Endothelial cell of umbilical vein (primary cell): ENCODE data around the gene IFNGR1. TPM values are rescaled to one million over a fixed set of nuclear protein-coding genes. Genes with fewer than 3 reads are reported as not detected.
A peak's percentile ranks its signal among the peaks of the same experiment; 100 is the strongest.

Source experiments
- BruUV-seq: library from RNA; stranded (reverse); fragments of 400-500 nt; replicated peaks from 2 replicates; lab custom pipeline; 2021; lab: Mats Ljungman, UMichigan
- CTCF ChIA-PET: fragments of 300-600, 350-600 bp; sonication (Branson Sonifier 250); formaldehyde crosslinking; loops from one replicate; lab custom pipeline; 2021; ENCODE audit warnings: antibody characterized with exemption, inconsistent platforms; lab: Charles Lee
- POLR2A ChIA-PET: fragments of 300-600, 350-600 bp; sonication (Branson Sonifier 250); formaldehyde crosslinking; loops from one replicate; lab custom pipeline; 2021; ENCODE audit warnings: antibody characterized with exemption, inconsistent platforms; lab: Charles Lee
- DNase-seq: peaks from one replicate; pipeline ENCODE4 v3.0.0-alpha.2; 2011; ENCODE audit warnings: low read depth, low spot score
- FAIRE-seq: peaks from 2 replicates; lab custom pipeline; 2011; peaks lifted over from hg19 to GRCh38; lab: Jason Lieb, UNC
- H2AFZ ChIP-seq: 2 replicates; pipeline ENCODE4 v1.6.0; 2012; ENCODE audit warnings: low read depth, low read length, control low read depth, inconsistent platforms
- H3K27ac ChIP-seq: 2 replicates; pipeline ENCODE4 v1.5.1; 2011; ENCODE audit warnings: low read depth, mild to moderate bottlenecking, control low read depth, low read length, moderate library complexity; ENCODE audit not compliant: insufficient read depth
- H3K27me3 ChIP-seq, 2 experiments: 2 replicates each; pipeline versions ENCODE4 v1.6.0 to v1.6.1; 2011; ENCODE audit warnings: low read length in 2 of 2, mixed read lengths in 1 of 2; ENCODE audit not compliant: control insufficient read depth in 2 of 2, insufficient read depth in 2 of 2
- H3K36me3 ChIP-seq, 2 experiments: 2 replicates in 1 of 2; 3 replicates in 1 of 2; pipeline ENCODE4 v1.5.1; 2011; ENCODE audit warnings: low read length in 2 of 2, mild to moderate bottlenecking in 1 of 2, moderate library complexity in 1 of 2; ENCODE audit not compliant: control insufficient read depth in 2 of 2, insufficient read depth in 2 of 2; ENCODE audit errors: extremely low read depth in 1 of 2
- H3K4me1 ChIP-seq: 3 replicates; pipeline ENCODE4 v1.5.1; 2011; ENCODE audit warnings: mild to moderate bottlenecking, low read length; ENCODE audit not compliant: control insufficient read depth, insufficient read depth; ENCODE audit errors: extremely low read depth
- H3K4me2 ChIP-seq: 2 replicates; pipeline ENCODE4 v1.6.1; 2011; ENCODE audit warnings: low read length, control low read depth, mixed read lengths; ENCODE audit not compliant: insufficient read depth
- H3K4me3 ChIP-seq, 3 experiments: fragments of 200-600 bp in 1 of 3; sonication (generic), shearing (Covaris generic) in 1 of 3; replicated peaks in 1 of 3; 2 replicates each; pipeline ENCODE4 v1.5.1; 2011 to 2016; ENCODE audit warnings: control low read depth in 3 of 3, low read length in 3 of 3, mild to moderate bottlenecking in 2 of 3, inconsistent platforms in 1 of 3, low read depth in 1 of 3, moderate library complexity in 1 of 3; ENCODE audit not compliant: insufficient read depth in 1 of 3
- H3K79me2 ChIP-seq: 2 replicates; pipeline ENCODE4 v1.6.0; 2012; ENCODE audit warnings: low read length, inconsistent platforms; ENCODE audit not compliant: control insufficient read depth, insufficient read depth
- H3K9ac ChIP-seq: replicated peaks from 2 replicates; pipeline ENCODE3; 2011; ENCODE audit warnings: low read length, control low read depth; ENCODE audit not compliant: insufficient read depth; ENCODE audit errors: extremely low read depth
- H3K9me1 ChIP-seq: replicated peaks from 3 replicates; pipeline ENCODE4 v1.6.0; 2011; ENCODE audit warnings: mild to moderate bottlenecking, low read length; ENCODE audit not compliant: control insufficient read depth, insufficient read depth; ENCODE audit errors: extremely low read depth
- H3K9me3 ChIP-seq: replicated peaks from 2 replicates; pipeline ENCODE4 v1.5.1; 2012; ENCODE audit warnings: low read length, inconsistent platforms; ENCODE audit not compliant: control insufficient read depth, insufficient read depth
- H4K20me1 ChIP-seq: replicated peaks from 2 replicates; pipeline ENCODE3; 2011; ENCODE audit warnings: mild to moderate bottlenecking, low read length; ENCODE audit not compliant: control insufficient read depth, insufficient read depth; ENCODE audit errors: extremely low read depth
- EZH2 ChIP-seq: IDR thresholded peaks from 2 replicates; pipeline ENCODE4 v1.6.1; 2012; ENCODE audit warnings: borderline replicate concordance, low read depth, mild to moderate bottlenecking, moderate library complexity, low read length, inconsistent platforms; ENCODE audit not compliant: severe bottlenecking
- FOS ChIP-seq: IDR thresholded peaks from 2 replicates; pipeline ENCODE4 v1.6.1; 2011; ENCODE audit warnings: mild to moderate bottlenecking, low read length, moderate library complexity, borderline replicate concordance; ENCODE audit not compliant: insufficient read depth
- GATA2 ChIP-seq: IDR thresholded peaks from 2 replicates; pipeline ENCODE4 v1.7.0; 2011; ENCODE audit warnings: low read depth, mild to moderate bottlenecking, moderate library complexity, mixed read lengths, low read length; ENCODE audit not compliant: insufficient read length, insufficient read depth
- MYC ChIP-seq: IDR thresholded peaks from one replicate; pipeline ENCODE4 v1.6.1; 2011; ENCODE audit warnings: mild to moderate bottlenecking, low read depth, low read length
- POLR2A ChIP-seq: IDR thresholded peaks from 2 replicates; pipeline ENCODE4 v1.6.1; 2012; ENCODE audit warnings: low read depth, mild to moderate bottlenecking, control low read depth, low read length
- dilution Hi-C: fragments of 300-500 bp; cut with MboI; formaldehyde crosslinking; loops from one replicate; pipeline ENCODE4 v1.15.0; 2019; ENCODE audit warnings: low sequenced_read_pairs; ENCODE audit not compliant: extremely low pct_ligation_motif_present
- intact Hi-C: fragments of 100-400 bp; cut with micrococcal nuclease; formaldehyde crosslinking; loops from one replicate; pipeline ENCODE4 v1.10.0; 2022
- polyA plus RNA-seq, 4 experiments: library from polyadenylated mRNA; depleted of rRNA in 3 of 4; stranded (reverse) in 3 of 4; unstranded in 1 of 4; fragments of >200 nt; gene quantifications; 2 replicates each; pipeline versions ENCODE4 v1.2.1 to v1.2.3, GENCODE V29; 2011 to 2012; ENCODE audit warnings: missing spikeins in 1 of 4
- total RNA-seq: library from RNA; stranded (reverse); gene quantifications from 2 replicates; pipeline ENCODE4 v1.2.3, GENCODE V29; 2021
- TF ChIP-seq, protein P1 (sequence below): IDR thresholded peaks from 2 replicates; pipeline ENCODE4 v1.6.1; 2011; ENCODE audit not compliant: insufficient read depth, insufficient read length
- TF ChIP-seq, protein P2 (sequence below), 2 donors: IDR thresholded peaks; 1 replicate in 1 of 2; 2 replicates in 1 of 2; pipeline ENCODE4 v1.5.1; 2011; ENCODE audit warnings: low read length in 2 of 2, mild to moderate bottlenecking in 2 of 2, moderate library complexity in 2 of 2, control low read depth in 1 of 2, inconsistent platforms in 1 of 2, low read depth in 1 of 2; ENCODE audit not compliant: insufficient read depth in 1 of 2; ENCODE audit errors: extremely low read depth in 1 of 2

The IFNGR1 gene
- total and polyA plus RNA-seq, 2 donors (not counting 3 experiments of a cell fraction or from before 2014, with no cell fraction given) = 19.1 to 31.2 TPM

DNA sequence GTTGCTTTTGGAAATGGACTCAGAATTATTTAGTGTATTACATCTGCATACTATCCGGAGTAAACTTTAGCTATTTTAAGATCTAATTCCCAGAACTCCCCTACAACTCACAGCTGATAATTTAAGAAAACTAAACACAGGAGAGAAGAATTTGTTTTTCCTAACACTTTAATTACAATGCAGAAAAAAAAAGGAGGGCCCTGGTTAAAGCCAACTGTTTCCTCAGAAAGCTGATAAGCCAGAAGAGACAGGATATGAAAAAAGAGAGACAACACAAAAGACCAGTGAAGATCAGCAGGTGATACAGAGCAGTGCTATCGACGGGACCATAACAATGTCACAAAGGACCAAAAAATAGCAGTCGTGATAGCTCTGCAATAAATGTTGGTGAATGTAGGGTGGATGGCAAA, 5.8 kb downstream of the IFNGR1 start:
- TF ChIP-seq, protein P1, sequence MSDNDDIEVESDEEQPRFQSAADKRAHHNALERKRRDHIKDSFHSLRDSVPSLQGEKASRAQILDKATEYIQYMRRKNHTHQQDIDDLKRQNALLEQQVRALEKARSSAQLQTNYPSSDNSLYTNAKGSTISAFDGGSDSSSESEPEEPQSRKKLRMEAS = no peak
- peak; percentile 12 for TF ChIP-seq GATA2
- intact Hi-C loops (no loop called here), dilution Hi-C loops (no loop called here)
- Histone ChIP-seq H3K9me3 (no peaks in the 10 kb centered on the region), H3K79me2 (peaks cover 74% of the 10 kb centered on the region), H3K4me3 (peak overlapping the region in 1 of 3 experiments; percentile 5), H2AFZ (no peak overlapping the region), H3K36me3 (no peaks in the 10 kb centered on the region), H3K4me2 (peak overlapping the region; percentile 30), H3K27me3 (no peaks in the 10 kb centered on the region), H3K4me1 (peaks cover 30% of the 10 kb centered on the region), H3K9me1 (no peaks in the 10 kb centered on the region), H3K9ac (no peak overlapping the region), H4K20me1 (no peaks in the 10 kb centered on the region), H3K27ac (no peak overlapping the region)
- peak; percentile 86 for DNase-seq
- peak; percentile 57 for FAIRE-seq
- no TSS peak for BruUV-seq
- CTCF ChIA-PET = interaction anchor here (0.6 to 1.4 kb wide), 3 partner anchors 9 to 65 kb away, joined by 3 to 7 read pairs (median 3); no protein-coding TSS in a partner anchor
- POLR2A ChIA-PET = no interaction called here

DNA sequence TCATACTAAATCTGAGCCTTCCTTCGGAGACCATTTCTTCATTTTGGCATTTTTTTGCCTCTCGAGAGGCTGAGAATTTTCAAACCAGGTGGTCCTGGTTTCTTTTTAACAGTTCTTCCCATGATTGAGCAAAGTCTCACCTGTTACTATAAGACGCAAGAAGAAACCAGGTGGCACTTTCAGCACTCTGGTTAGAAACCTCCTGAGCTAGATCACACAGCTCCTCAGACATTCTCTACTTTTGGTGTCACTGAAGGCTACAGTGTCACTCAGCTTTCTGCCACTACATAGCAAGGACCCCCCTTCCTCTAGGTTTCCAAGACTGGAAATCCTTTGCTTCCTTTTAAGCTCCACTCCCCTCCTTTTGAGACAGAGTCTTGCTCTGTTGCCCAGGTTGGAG, 7.3 kb downstream of the IFNGR1 start:
- H3K79me2 ChIP-seq = peaks cover 67% of the 10 kb centered on the region

More for the DNA sequence above, 7.3 kb downstream of the IFNGR1 start:
- Histone ChIP-seq H3K27me3 (no peaks in the 10 kb centered on the region), H3K4me1 (peaks cover 21% of the 10 kb centered on the region), H3K9ac (no peak overlapping the region), H3K9me1 (no peaks in the 10 kb centered on the region), H3K36me3 (no peaks in the 10 kb centered on the region), H4K20me1 (no peaks in the 10 kb centered on the region), H3K4me3 (no peak overlapping the region), H3K27ac (no peak overlapping the region), H3K4me2 (no peak overlapping the region), H2AFZ (no peak overlapping the region), H3K9me3 (no peaks in the 10 kb centered on the region)
- intact Hi-C loops = no loop called here
- BruUV-seq = no TSS peak
- ChIA-PET CTCF (no interaction called here), POLR2A (no interaction called here)
- dilution Hi-C loops = no loop called here
- FAIRE-seq (no peak), DNase-seq (no peak)
- no peak for TF ChIP-seq EZH2
- no peak for TF ChIP-seq GATA2
- TF ChIP-seq MYC = no peak
- TF ChIP-seq, protein P1 = no peak
- no peak for TF ChIP-seq POLR2A
- TF ChIP-seq, protein P2, sequence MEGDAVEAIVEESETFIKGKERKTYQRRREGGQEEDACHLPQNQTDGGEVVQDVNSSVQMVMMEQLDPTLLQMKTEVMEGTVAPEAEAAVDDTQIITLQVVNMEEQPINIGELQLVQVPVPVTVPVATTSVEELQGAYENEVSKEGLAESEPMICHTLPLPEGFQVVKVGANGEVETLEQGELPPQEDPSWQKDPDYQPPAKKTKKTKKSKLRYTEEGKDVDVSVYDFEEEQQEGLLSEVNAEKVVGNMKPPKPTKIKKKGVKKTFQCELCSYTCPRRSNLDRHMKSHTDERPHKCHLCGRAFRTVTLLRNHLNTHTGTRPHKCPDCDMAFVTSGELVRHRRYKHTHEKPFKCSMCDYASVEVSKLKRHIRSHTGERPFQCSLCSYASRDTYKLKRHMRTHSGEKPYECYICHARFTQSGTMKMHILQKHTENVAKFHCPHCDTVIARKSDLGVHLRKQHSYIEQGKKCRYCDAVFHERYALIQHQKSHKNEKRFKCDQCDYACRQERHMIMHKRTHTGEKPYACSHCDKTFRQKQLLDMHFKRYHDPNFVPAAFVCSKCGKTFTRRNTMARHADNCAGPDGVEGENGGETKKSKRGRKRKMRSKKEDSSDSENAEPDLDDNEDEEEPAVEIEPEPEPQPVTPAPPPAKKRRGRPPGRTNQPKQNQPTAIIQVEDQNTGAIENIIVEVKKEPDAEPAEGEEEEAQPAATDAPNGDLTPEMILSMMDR (IDR thresholded peaks at IDR 0.05; ENCODE audit: extremely low read depth in 1 of 2, insufficient read depth in 1 of 2, low read depth in 1 of 2, low read length in 2 of 2) = no peak
- TF ChIP-seq FOS = no peak
